Stimulated activated CD4-positive, alpha-beta T cell treated with anti-CD3 and anti-CD28 coated beads, Interleukin-4, amount 100 ng/mL, for 48 hours (primary cell): ENCODE data around the gene ARHGAP10.

Source experiments
- DNase-seq, 2 donors: peaks; one replicate each; pipeline ENCODE4 v3.0.0-alpha.2; 2020; ENCODE audit warnings: low read depth in 2 of 2

The ARHGAP10 gene

GRCh38 chr4:148092316-148093014 lies 360.6 kb downstream of the ARHGAP10 start:
- no peak for DNase-seq

- DNase-seq, result no peak
Measured at GRCh38 chr4:148093065-148093464, 361.2 kb downstream of the ARHGAP10 start.

GRCh38 chr4:148094149-148094548 lies 362.3 kb downstream of the ARHGAP10 start:
- no peak for DNase-seq

GRCh38 chr4:148095346-148095923 lies 363.5 kb downstream of the ARHGAP10 start:
- no peak for DNase-seq

- no peak for DNase-seq
Measured at GRCh38 chr4:148097801-148098200, 365.9 kb downstream of the ARHGAP10 start.

GRCh38 chr4:148101235-148101634 lies 369.3 kb downstream of the ARHGAP10 start:
- DNase-seq, result no peak

GRCh38 chr4:148101790-148102189 lies 369.9 kb downstream of the ARHGAP10 start:
- DNase-seq, result no peak

GRCh38 chr4:148103597-148104355 lies 371.9 kb downstream of the ARHGAP10 start:
- no peak for DNase-seq

- no peak for DNase-seq
Measured at GRCh38 chr4:148108766-148109165, 376.9 kb downstream of the ARHGAP10 start.

GRCh38 chr4:148109216-148109615 lies 377.3 kb downstream of the ARHGAP10 start:
- DNase-seq, result no peak

- no peak for DNase-seq
Measured at GRCh38 chr4:148110169-148110568, 378.3 kb downstream of the ARHGAP10 start.

- DNase-seq, result no peak
Measured at GRCh38 chr4:148112231-148112982, 380.5 kb downstream of the ARHGAP10 start.

- DNase-seq, result no peak
Measured at GRCh38 chr4:148114436-148114835, 382.5 kb downstream of the ARHGAP10 start.

- no peak for DNase-seq
Measured at GRCh38 chr4:148116264-148116663, 384.4 kb downstream of the ARHGAP10 start.

GRCh38 chr4:148116969-148117368 lies 385.1 kb downstream of the ARHGAP10 start:
- DNase-seq, result no peak

GRCh38 chr4:148118179-148118578 lies 386.3 kb downstream of the ARHGAP10 start:
- DNase-seq, result no peak

- no peak for DNase-seq
Measured at GRCh38 chr4:148118633-148119032, 386.7 kb downstream of the ARHGAP10 start.

GRCh38 chr4:148120216-148120615 lies 388.3 kb downstream of the ARHGAP10 start:
- no peak for DNase-seq
